Measurements from ENCODE around the gene NAA35. TPM values are rescaled to one million over a fixed set of nuclear protein-coding genes. Genes with fewer than 3 reads are reported as not detected.

Gene NAA35
- total and polyA plus RNA-seq, 7 experiments from 2014 or later: 14.4 to 28.6 (median 23.4) TPM

DNA sequence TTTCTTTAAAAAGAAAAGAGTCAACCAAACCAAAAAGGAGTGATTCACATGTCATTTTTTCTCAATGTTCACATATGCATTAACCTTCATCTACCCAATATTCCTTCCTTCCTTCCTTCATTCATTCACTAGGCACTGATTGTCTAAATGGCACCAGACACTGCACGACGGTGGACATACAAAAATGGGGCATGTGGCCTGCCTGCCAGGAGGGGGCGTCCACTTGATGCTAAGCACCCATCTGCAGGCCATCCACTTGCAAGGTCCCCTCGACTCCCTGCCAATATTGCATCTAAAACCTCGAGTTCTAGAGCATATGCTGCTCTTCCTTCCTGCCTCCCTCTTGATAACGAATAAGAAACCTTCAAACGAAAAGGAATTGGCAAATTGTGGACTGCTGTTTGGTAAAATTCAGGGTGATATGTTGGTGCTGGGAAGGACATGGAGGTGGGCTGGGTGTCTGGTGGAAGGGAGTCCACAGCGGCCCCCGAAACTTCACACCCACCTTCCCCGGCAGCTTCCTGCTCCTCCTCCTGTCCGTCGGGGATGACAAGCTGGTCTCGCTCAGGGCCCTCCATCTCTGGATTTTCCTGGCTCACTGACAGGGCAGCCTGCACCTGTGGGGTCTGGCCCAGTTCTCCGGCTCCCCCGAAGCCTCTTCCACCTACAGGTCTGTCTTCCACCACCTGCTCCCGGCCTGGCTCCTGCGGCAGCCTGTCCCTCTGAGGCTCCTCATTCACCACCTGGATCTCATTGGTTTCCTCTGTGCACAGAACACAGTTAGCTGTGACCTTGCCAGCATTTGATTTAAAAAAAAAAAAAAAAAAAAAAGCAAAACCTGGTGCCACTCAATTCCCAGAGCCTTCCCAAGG lies 94.2 kb downstream of the NAA35 start:
- intact Hi-C loops (cut with micrococcal nuclease): no loop called here
- Histone ChIP-seq H3K9me3 (ENCODE audit: control insufficient read depth in 2 of 3, low read length in 3 of 3) (no peaks in the 10 kb centered on the region), H3K4me3 (ENCODE audit: low read length) (no peak overlapping the region), H3K36me3 (ENCODE audit: control insufficient read depth in 2 of 3, insufficient read depth in 3 of 3, low read length in 3 of 3) (no peaks in the 10 kb centered on the region), H3K27me3 (ENCODE audit: control insufficient read depth in 2 of 2, insufficient read depth in 2 of 2, low read length in 2 of 2) (no peaks in the 10 kb centered on the region), H3K27ac (ENCODE audit: low read depth, low read length) (no peak overlapping the region), H3K4me1 (ENCODE audit: control insufficient read depth in 2 of 2, insufficient read depth in 2 of 2, low read length in 2 of 2) (no peaks in the 10 kb centered on the region)
- ChIA-PET CTCF (no interaction called here), POLR2A (no interaction called here)
- H3K36me3 Mint-ChIP-seq: peaks cover 2 to 20% (median 8%) of the 10 kb centered on the region in 5 donors
- H3K4me3 Mint-ChIP-seq: no peak overlapping the region
- DNase-seq (no peak), ATAC-seq (no peak)
- peaks cover 0 to 5% (median 0%) of the 10 kb centered on the region in 5 donors for H3K27me3 Mint-ChIP-seq
- peaks cover 0 to 64% (median 3%) of the 10 kb centered on the region in 11 donors for H3K9me3 Mint-ChIP-seq
- H3K4me1 Mint-ChIP-seq: no peaks in the 10 kb centered on the region
- no peak overlapping the region for H3K27ac Mint-ChIP-seq

DNA sequence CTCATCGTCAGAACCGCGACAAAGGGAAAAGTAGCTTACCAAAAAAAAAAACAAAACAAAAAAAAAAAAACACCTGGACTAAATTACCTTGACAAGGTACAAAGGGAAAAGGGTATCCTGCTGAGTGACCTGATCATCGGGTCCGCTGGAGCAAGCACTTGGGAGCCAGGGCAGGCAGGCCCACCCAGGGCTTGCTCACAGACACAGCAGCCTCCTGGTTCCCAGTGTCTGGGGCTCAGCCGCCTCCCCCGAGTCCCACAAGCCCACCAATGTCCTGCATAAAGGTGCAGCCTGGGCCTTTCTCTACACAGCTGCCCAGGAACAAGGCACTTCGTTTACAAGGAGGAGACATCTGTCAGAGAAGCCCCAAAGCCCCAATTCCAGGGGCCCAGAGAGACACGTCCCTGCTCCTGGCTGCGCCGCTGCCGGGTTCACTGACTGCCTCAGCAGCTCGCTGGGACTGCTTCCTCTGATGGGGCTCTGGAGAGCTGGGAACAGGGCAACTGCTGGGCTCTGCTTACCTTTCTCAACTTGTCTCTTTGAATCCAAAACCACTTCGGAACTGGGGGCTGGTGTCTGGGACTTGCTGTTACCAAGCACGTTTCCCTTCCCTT lies 95.0 kb downstream of the NAA35 start:
- H3K36me3 Mint-ChIP-seq: peaks cover 0 to 19% (median 8%) of the 10 kb centered on the region in 5 donors
- Histone ChIP-seq H3K27me3 (ENCODE audit: control insufficient read depth in 2 of 2, insufficient read depth in 2 of 2, low read length in 2 of 2) (no peaks in the 10 kb centered on the region), H3K9me3 (ENCODE audit: control insufficient read depth in 2 of 3, low read length in 3 of 3) (no peaks in the 10 kb centered on the region), H3K4me1 (ENCODE audit: control insufficient read depth in 2 of 2, insufficient read depth in 2 of 2, low read length in 2 of 2) (no peaks in the 10 kb centered on the region), H3K4me3 (ENCODE audit: low read length) (no peak overlapping the region), H3K27ac (ENCODE audit: low read depth, low read length) (no peak overlapping the region), H3K36me3 (ENCODE audit: control insufficient read depth in 2 of 3, insufficient read depth in 3 of 3, low read length in 3 of 3) (no peaks in the 10 kb centered on the region)
- intact Hi-C loops (cut with micrococcal nuclease): no loop called here
- peaks cover 0 to 9% (median 0%) of the 10 kb centered on the region in 5 donors for H3K27me3 Mint-ChIP-seq
- H3K4me3 Mint-ChIP-seq: no peak overlapping the region
- no peaks in the 10 kb centered on the region for H3K4me1 Mint-ChIP-seq
- peaks cover 0 to 63% (median 3%) of the 10 kb centered on the region in 11 donors for H3K9me3 Mint-ChIP-seq
- no peak overlapping the region for H3K27ac Mint-ChIP-seq
- POLR2A ChIA-PET: no interaction called here
- no peak for ATAC-seq
- CTCF ChIA-PET: no interaction called here
- DNase-seq: no peak

DNA sequence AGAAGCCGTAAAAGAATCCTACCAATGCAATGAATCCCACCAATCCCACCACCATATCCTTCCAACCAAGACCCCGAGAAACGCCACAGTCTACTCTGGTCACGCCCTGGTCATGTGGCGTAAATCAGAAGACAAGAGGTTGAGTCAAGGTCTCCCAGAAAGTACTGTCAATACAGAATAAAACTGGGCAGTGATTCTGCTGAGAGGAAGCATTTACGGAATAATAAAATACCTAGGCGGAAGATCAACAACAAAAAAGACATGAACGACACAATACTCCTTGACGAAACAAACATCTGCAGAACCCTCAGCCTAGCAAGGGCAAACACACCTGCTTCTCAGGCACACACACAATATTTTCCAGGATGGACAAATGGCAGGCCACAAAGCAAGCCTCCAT lies 95.6 kb downstream of the NAA35 start:
- Histone ChIP-seq H3K9me3 (ENCODE audit: control insufficient read depth in 2 of 3, low read length in 3 of 3) (no peaks in the 10 kb centered on the region), H3K36me3 (ENCODE audit: control insufficient read depth in 2 of 3, insufficient read depth in 3 of 3, low read length in 3 of 3) (no peaks in the 10 kb centered on the region), H3K4me3 (ENCODE audit: low read length) (no peak overlapping the region), H3K27ac (ENCODE audit: low read depth, low read length) (no peak overlapping the region), H3K27me3 (ENCODE audit: control insufficient read depth in 2 of 2, insufficient read depth in 2 of 2, low read length in 2 of 2) (no peaks in the 10 kb centered on the region), H3K4me1 (ENCODE audit: control insufficient read depth in 2 of 2, insufficient read depth in 2 of 2, low read length in 2 of 2) (no peaks in the 10 kb centered on the region)
- ChIA-PET CTCF (no interaction called here), POLR2A (no interaction called here)
- Mint-ChIP-seq H3K27me3 (peaks cover 0 to 9% (median 0%) of the 10 kb centered on the region in 5 donors), H3K4me1 (no peaks in the 10 kb centered on the region), H3K4me3 (no peak overlapping the region), H3K36me3 (peaks cover 0 to 19% (median 8%) of the 10 kb centered on the region in 5 donors), H3K9me3 (peaks cover 0 to 63% (median 3%) of the 10 kb centered on the region in 11 donors), H3K27ac (no peak overlapping the region)
- ATAC-seq (no peak), DNase-seq (no peak)
- intact Hi-C loops (cut with micrococcal nuclease): no loop called here

DNA sequence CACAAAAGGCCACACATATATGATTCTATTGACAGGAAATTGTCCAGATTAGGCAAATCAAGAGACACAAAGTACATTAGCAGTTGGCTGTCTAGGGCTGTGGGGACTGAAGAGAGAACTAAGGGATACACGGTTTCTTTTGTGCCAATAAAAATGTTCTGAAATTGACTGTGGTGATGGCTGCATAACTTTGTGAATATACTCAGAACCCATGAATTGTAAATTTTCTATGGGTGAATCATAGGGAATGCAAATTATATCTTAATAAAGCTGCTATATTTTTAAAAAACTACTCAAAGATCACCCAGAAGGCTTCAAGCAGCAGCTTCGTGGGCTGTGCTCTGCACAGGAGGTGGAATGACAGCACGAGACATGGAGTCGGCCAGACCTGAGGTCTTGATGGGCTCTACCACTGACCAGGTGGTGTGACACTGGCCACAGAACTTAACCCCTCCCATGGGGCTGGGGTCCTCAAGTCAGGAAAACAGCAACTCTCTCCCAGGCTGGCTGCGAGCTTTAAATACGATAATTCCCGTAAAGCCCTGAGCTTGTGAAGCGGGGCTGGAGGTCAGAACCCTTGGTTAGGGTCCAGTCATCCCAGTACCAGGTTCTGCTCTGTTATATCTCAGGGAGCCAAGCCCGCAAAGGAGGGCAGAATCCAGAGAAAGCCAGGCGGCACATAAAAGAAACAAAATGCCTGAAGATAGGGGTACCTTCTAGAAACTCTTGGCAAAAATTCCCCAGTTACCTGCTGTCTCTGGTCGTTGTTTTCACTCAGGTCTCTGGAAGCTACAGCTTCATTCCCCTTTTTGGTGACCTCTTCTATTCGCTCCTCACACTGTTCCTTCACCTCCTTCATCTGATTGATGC lies 99.3 kb downstream of the NAA35 start:
- Mint-ChIP-seq H3K9me3 (peaks cover 0 to 32% (median 0%) of the 10 kb centered on the region in 11 donors), H3K27ac (no peak overlapping the region), H3K36me3 (peaks cover 0 to 5% (median 0%) of the 10 kb centered on the region in 5 donors), H3K4me3 (no peak overlapping the region), H3K4me1 (no peaks in the 10 kb centered on the region), H3K27me3 (peaks cover 0 to 9% (median 0%) of the 10 kb centered on the region in 5 donors)
- ATAC-seq: no peak
- Histone ChIP-seq H3K4me1 (ENCODE audit: control insufficient read depth in 2 of 2, insufficient read depth in 2 of 2, low read length in 2 of 2) (no peaks in the 10 kb centered on the region), H3K9me3 (ENCODE audit: control insufficient read depth in 2 of 3, low read length in 3 of 3) (no peaks in the 10 kb centered on the region), H3K27ac (ENCODE audit: low read depth, low read length) (no peak overlapping the region), H3K36me3 (ENCODE audit: control insufficient read depth in 2 of 3, insufficient read depth in 3 of 3, low read length in 3 of 3) (no peaks in the 10 kb centered on the region), H3K27me3 (ENCODE audit: control insufficient read depth in 2 of 2, insufficient read depth in 2 of 2, low read length in 2 of 2) (no peaks in the 10 kb centered on the region), H3K4me3 (ENCODE audit: low read length) (no peak overlapping the region)
- intact Hi-C loops (cut with micrococcal nuclease): no loop called here
- ChIA-PET POLR2A (no interaction called here), CTCF (no interaction called here)
- DNase-seq: no peak

DNA sequence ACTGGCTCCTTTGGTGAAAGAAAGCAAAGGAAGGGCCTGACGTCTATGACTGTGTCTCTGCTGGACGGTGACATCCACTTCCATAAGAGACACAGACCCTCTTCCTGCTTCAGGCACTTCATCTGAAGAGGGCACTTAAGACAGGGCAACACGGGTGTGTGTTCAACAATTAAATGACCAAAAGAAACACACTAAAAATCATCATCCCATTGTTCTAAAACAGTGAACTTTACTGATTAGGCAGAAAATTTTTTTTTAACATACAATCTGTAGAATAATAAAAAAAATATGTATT lies 99.9 kb downstream of the NAA35 start:
- peaks cover 0 to 31% (median 0%) of the 10 kb centered on the region in 11 donors for H3K9me3 Mint-ChIP-seq
- ChIA-PET CTCF (no interaction called here), POLR2A (no interaction called here)
- ATAC-seq (no peak), DNase-seq (no peak)
- H3K27ac Mint-ChIP-seq: no peak overlapping the region
- Histone ChIP-seq H3K9me3 (ENCODE audit: control insufficient read depth in 2 of 3, low read length in 3 of 3) (no peaks in the 10 kb centered on the region), H3K4me3 (ENCODE audit: low read length) (no peak overlapping the region), H3K27ac (ENCODE audit: low read depth, low read length) (no peak overlapping the region), H3K36me3 (ENCODE audit: control insufficient read depth in 2 of 3, insufficient read depth in 3 of 3, low read length in 3 of 3) (no peaks in the 10 kb centered on the region), H3K27me3 (ENCODE audit: control insufficient read depth in 2 of 2, insufficient read depth in 2 of 2, low read length in 2 of 2) (no peaks in the 10 kb centered on the region), H3K4me1 (ENCODE audit: control insufficient read depth in 2 of 2, insufficient read depth in 2 of 2, low read length in 2 of 2) (no peaks in the 10 kb centered on the region)
- H3K27me3 Mint-ChIP-seq: peaks cover 0 to 9% (median 0%) of the 10 kb centered on the region in 5 donors
- no peaks in the 10 kb centered on the region for H3K4me1 Mint-ChIP-seq
- H3K36me3 Mint-ChIP-seq: peaks cover 0 to 5% (median 0%) of the 10 kb centered on the region in 5 donors
- intact Hi-C loops (cut with micrococcal nuclease): no loop called here
- no peak overlapping the region for H3K4me3 Mint-ChIP-seq

DNA sequence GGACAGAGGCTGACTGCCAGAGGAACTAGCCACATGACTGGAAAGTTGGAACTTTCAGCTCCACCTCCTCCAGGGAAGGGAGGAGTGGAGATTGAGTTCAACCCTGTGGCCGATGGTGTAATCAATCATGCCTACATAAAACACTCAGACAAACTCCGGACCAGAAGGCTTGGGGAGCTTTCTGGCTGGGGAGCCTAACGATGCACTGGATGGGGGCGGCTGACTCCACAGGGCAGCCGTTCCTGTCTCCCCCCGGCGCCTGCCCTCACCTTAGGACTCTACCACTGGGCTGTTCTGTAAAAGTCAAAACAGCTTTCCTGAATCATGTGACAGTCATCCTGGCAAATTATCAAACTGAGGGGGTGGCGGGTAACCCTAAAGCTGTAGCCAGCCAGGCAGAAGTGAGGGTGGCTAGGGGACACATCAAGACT lies 100.4 kb downstream of the NAA35 start:
- Histone ChIP-seq H3K4me3 (ENCODE audit: low read length) (no peak overlapping the region), H3K4me1 (ENCODE audit: control insufficient read depth in 2 of 2, insufficient read depth in 2 of 2, low read length in 2 of 2) (no peaks in the 10 kb centered on the region), H3K36me3 (ENCODE audit: control insufficient read depth in 2 of 3, insufficient read depth in 3 of 3, low read length in 3 of 3) (no peaks in the 10 kb centered on the region), H3K27ac (ENCODE audit: low read depth, low read length) (no peak overlapping the region), H3K27me3 (ENCODE audit: control insufficient read depth in 2 of 2, insufficient read depth in 2 of 2, low read length in 2 of 2) (no peaks in the 10 kb centered on the region), H3K9me3 (ENCODE audit: control insufficient read depth in 2 of 3, low read length in 3 of 3) (no peaks in the 10 kb centered on the region)
- H3K27me3 Mint-ChIP-seq: peaks cover 0 to 9% (median 0%) of the 10 kb centered on the region in 5 donors
- peaks cover 0 to 5% (median 0%) of the 10 kb centered on the region in 5 donors for H3K36me3 Mint-ChIP-seq
- H3K4me1 Mint-ChIP-seq: no peaks in the 10 kb centered on the region
- POLR2A ChIA-PET: no interaction called here
- no peak overlapping the region for H3K27ac Mint-ChIP-seq
- H3K4me3 Mint-ChIP-seq: no peak overlapping the region
- intact Hi-C loops (cut with micrococcal nuclease): no loop called here
- H3K9me3 Mint-ChIP-seq: peaks cover 0 to 31% (median 0%) of the 10 kb centered on the region in 11 donors
- ATAC-seq (no peak), DNase-seq (no peak)
- CTCF ChIA-PET: no interaction called here
